NB4 (cell line): ENCODE measurements around the gene FOXO4.

Experiments
- DNase-seq: peaks from one replicate; pipeline ENCODE4 v3.0.0; 2010; ENCODE audit warnings: low read depth
- H3K4me3 ChIP-seq: one replicate; pipeline ENCODE4 v1.5.1; 2011; ENCODE audit warnings: mild to moderate bottlenecking, low read depth, low read length, moderate library complexity
- MYC ChIP-seq: IDR thresholded peaks from 2 replicates; pipeline ENCODE4 v1.6.1; 2011; ENCODE audit warnings: low read depth, low read length
- POLR2A ChIP-seq: IDR thresholded peaks from 2 replicates; pipeline ENCODE4 v1.6.1; 2011; ENCODE audit warnings: mild to moderate bottlenecking; ENCODE audit not compliant: insufficient read length; ENCODE audit errors: extremely low read depth
- TF ChIP-seq, protein P1 (sequence below): IDR thresholded peaks from 2 replicates; pipeline ENCODE4 v1.6.1; 2011; ENCODE audit warnings: low read depth, low read length
- TF ChIP-seq, protein P2 (sequence below): IDR thresholded peaks from one replicate; pipeline ENCODE4 v1.5.1; 2012; ENCODE audit warnings: low read depth, low read length

FOXO4 gene

DNA sequence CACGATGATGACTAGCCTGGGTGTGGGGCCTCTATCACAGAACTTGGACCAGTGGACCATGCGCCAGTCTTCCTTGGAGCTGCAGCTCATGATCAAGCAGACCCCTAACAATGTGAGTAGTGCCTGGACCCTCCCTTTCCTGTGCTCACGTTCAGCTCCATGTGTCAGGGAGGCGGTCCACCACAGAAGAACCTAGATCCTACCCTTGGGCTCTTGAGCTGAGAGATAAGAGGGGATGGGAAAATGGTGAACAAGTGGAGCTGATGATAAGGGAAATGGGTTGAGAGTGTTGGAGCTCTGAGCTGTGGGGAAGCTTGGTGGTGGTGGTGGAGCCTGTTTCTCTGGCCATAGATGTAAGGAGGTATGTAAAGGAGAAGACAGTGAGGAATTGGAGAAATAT is 35.9 kb downstream of the FOXO4 start:
- TF ChIP-seq, protein P1, sequence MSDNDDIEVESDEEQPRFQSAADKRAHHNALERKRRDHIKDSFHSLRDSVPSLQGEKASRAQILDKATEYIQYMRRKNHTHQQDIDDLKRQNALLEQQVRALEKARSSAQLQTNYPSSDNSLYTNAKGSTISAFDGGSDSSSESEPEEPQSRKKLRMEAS = no peak
- DNase-seq = no peak
- H3K4me3 ChIP-seq = no peak overlapping the region

DNA sequence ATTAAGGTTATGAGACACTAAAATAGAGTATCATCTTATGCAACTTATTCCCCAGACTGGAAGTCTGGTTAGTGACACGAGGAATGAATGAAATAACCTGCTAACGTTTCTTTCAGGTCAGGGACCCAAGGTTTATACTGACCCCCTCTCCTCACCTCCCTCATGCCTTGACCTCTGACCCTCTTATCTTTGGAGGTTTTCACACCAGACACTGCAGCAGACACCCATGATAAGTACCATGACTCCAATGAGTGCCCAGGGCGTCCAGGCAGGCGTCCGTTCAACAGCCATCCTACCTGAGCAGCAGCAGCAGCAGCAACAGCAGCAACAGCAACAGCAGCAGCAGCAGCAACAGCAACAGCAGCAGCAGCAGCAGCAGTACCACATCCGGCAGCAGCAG is 44.8 kb downstream of the FOXO4 start:
- H3K4me3 ChIP-seq = no peak overlapping the region
- TF ChIP-seq POLR2A (no peak), MYC (no peak)
- TF ChIP-seq, protein P2, sequence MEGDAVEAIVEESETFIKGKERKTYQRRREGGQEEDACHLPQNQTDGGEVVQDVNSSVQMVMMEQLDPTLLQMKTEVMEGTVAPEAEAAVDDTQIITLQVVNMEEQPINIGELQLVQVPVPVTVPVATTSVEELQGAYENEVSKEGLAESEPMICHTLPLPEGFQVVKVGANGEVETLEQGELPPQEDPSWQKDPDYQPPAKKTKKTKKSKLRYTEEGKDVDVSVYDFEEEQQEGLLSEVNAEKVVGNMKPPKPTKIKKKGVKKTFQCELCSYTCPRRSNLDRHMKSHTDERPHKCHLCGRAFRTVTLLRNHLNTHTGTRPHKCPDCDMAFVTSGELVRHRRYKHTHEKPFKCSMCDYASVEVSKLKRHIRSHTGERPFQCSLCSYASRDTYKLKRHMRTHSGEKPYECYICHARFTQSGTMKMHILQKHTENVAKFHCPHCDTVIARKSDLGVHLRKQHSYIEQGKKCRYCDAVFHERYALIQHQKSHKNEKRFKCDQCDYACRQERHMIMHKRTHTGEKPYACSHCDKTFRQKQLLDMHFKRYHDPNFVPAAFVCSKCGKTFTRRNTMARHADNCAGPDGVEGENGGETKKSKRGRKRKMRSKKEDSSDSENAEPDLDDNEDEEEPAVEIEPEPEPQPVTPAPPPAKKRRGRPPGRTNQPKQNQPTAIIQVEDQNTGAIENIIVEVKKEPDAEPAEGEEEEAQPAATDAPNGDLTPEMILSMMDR = no peak
- TF ChIP-seq, protein P1 = no peak
- DNase-seq = no peak

DNA sequence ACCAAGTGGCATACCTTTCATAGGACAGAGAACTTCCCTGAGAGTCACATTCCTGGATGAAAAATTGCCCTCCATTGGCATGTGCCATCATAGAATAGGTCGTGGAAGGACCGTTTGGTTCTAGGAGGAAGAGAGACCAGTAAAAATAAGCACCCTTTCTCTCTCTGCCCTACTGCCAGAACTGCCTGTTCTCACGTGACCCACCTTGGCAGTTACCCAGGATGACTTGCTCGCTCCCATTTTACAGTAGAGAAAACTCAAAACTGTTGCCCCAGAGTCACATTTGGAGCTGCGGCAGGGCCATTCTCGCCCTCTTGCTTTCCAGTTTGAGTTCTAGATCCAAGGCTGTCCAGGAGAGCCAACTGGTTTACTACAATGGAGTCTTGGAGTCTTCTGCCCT is 47.9 kb downstream of the FOXO4 start:
- DNase-seq = no peak
- TF ChIP-seq, protein P2 = no peak
- TF ChIP-seq MYC (no peak), POLR2A (no peak)
- TF ChIP-seq, protein P1 = no peak
- H3K4me3 ChIP-seq = no peak overlapping the region

DNA sequence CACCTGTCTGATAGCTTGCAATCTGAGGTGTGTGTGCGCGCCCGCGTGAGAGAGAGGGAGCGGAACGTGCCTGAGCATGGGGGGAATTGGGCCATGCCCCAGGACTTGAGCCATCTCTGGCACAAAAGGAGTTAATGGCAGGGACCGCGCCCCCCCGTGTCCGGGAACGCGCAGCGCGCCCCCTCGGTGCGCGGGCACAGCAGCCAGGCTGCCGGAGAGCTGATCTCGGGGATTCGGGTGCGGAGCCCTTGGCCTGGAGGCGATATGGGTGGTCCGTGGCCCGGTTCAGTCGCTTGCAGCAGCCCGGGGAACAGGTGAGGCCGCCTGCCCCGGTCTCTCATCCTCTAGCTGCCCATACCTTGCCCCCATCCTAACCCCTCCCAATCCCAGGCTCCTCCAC is 49.0 kb downstream of the FOXO4 start, which contains the start of gene NLGN3:
NLGN3 (plus strand) TSS at position 191 of the 400 bp plus-strand sequence. CDS start 2,909 bp downstream, outside the sequence.
- DNase-seq = no peak
- no peak within 1 kb of the TSS for H3K4me3 ChIP-seq
- TF ChIP-seq POLR2A (no peak), MYC (no peak)
- TF ChIP-seq, protein P1 = no peak
- TF ChIP-seq, protein P2 = no peak

DNA sequence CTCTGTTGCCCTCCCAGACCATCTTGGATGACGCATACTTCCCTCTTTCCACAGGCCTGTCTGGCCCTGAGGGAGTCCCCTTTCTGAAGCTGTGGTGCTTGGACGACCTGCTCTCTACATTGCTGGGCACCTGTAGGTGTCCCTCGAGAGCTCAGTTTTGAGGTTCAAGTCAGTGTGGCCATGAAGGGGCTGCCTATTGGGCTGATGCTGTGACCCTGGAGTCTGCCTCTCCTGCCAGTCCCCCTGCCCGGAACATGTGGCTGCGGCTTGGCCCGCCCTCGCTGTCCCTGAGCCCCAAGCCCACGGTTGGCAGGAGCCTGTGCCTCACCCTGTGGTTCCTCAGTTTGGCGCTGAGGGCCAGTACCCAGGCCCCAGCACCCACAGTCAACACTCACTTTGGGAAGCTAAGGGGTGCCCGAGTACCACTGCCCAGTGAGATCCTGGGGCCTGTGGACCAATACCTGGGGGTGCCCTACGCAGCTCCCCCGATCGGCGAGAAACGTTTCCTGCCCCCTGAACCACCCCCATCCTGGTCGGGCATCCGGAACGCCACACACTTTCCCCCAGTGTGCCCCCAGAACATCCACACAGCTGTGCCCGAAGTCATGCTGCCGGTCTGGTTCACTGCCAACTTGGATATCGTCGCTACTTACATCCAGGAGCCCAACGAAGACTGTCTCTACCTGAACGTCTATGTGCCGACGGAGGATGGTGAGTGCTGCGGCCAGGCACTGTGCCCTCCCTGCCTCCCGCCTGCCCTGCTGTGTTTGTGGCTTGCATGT is 52.0 kb downstream of the FOXO4 start:
- TF ChIP-seq, protein P2 = no peak
- H3K4me3 ChIP-seq = no peak overlapping the region
- peak; percentile 60 for DNase-seq

DNA sequence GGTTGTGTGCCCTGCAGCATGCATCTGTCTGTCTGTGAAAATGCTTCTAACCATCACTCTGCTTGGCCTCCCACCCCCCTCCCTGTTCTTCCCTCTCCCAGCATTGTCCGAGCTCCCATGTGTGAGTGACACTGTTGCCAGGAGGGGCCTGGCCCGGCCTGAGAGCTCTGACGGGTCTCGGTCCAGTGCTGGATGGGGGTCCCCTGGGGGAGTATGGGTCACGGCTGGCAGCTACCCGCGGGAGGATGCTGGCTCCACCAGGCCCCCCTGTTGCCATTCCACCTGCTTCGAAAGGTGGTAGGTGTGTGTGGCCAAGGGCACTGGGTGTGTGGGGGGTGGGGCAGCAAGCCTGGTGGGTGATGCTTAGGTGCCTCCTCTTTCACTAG is 52.6 kb downstream of the FOXO4 start:
- DNase-seq = no peak
- TF ChIP-seq, protein P2 = no peak
- TF ChIP-seq, protein P1 = no peak
- TF ChIP-seq MYC (no peak), POLR2A (no peak)
- H3K4me3 ChIP-seq = no peak overlapping the region
